Measurements from ENCODE around the gene AXDND1.
"Not testable (repeated sequence)": the region's sequence is repeated elsewhere in the genome, so short reads cannot be mapped to it uniquely, and the experiment has no call there.

AXDND1 gene

GRCh38 chr1:179518544-179518943 lies 152.8 kb downstream of the AXDND1 start:
- H3K9me3 ChIP-seq (ENCODE audit: control insufficient read depth in 2 of 2, low read length in 2 of 2); H3K27ac ChIP-seq (ENCODE audit: low read length); H3K4me1 ChIP-seq (ENCODE audit: control insufficient read depth, insufficient read depth, low read length); H3K27me3 ChIP-seq (ENCODE audit: control insufficient read depth in 1 of 2, insufficient read depth in 2 of 2, low read length in 2 of 2); H3K9ac ChIP-seq (ENCODE audit: low read length in 2 of 2); H3K4me3 ChIP-seq (ENCODE audit: low read length in 2 of 2); H3K36me3 ChIP-seq (ENCODE audit: control insufficient read depth in 2 of 2, insufficient read depth in 2 of 2, low read length in 2 of 2): not testable (repeated sequence)

- H3K4me3 ChIP-seq (ENCODE audit: low read length in 2 of 2): no peak overlapping the region
- no peaks in the 10 kb centered on the region for H3K9me3 ChIP-seq (ENCODE audit: control insufficient read depth in 2 of 2, low read length in 2 of 2)
- no peaks in the 10 kb centered on the region for H3K4me1 ChIP-seq (ENCODE audit: control insufficient read depth, insufficient read depth, low read length)
- H3K27me3 ChIP-seq (ENCODE audit: control insufficient read depth in 1 of 2, insufficient read depth in 2 of 2, low read length in 2 of 2): no peaks in the 10 kb centered on the region
- H3K36me3 ChIP-seq (ENCODE audit: control insufficient read depth in 2 of 2, insufficient read depth in 2 of 2, low read length in 2 of 2): no peaks in the 10 kb centered on the region
- no peak overlapping the region for H3K27ac ChIP-seq (ENCODE audit: low read length)
- no peak overlapping the region for H3K9ac ChIP-seq (ENCODE audit: low read length in 2 of 2)
These were observed 163.9 kb downstream of the AXDND1 start for GRCh38 chr1:179529482-179530195.

GRCh38 chr1:179530352-179530751 lies 164.6 kb downstream of the AXDND1 start:
- Histone ChIP-seq H3K36me3 (ENCODE audit: control insufficient read depth in 2 of 2, insufficient read depth in 2 of 2, low read length in 2 of 2) (no peaks in the 10 kb centered on the region), H3K9me3 (ENCODE audit: control insufficient read depth in 2 of 2, low read length in 2 of 2) (no peaks in the 10 kb centered on the region), H3K27ac (ENCODE audit: low read length) (no peak overlapping the region), H3K9ac (ENCODE audit: low read length in 2 of 2) (no peak overlapping the region), H3K4me1 (ENCODE audit: control insufficient read depth, insufficient read depth, low read length) (no peaks in the 10 kb centered on the region), H3K4me3 (ENCODE audit: low read length in 2 of 2) (no peak overlapping the region), H3K27me3 (ENCODE audit: control insufficient read depth in 1 of 2, insufficient read depth in 2 of 2, low read length in 2 of 2) (no peaks in the 10 kb centered on the region)

GRCh38 chr1:179541774-179542173 lies 176.0 kb downstream of the AXDND1 start:
- H3K36me3 ChIP-seq (ENCODE audit: control insufficient read depth in 2 of 2, insufficient read depth in 2 of 2, low read length in 2 of 2): no peaks in the 10 kb centered on the region
- no peak overlapping the region for H3K27ac ChIP-seq (ENCODE audit: low read length)
- H3K4me1 ChIP-seq (ENCODE audit: control insufficient read depth, insufficient read depth, low read length): no peaks in the 10 kb centered on the region
- no peak overlapping the region for H3K9ac ChIP-seq (ENCODE audit: low read length in 2 of 2)
- H3K9me3 ChIP-seq (ENCODE audit: control insufficient read depth in 2 of 2, low read length in 2 of 2): peaks cover 0 to 3% of the 10 kb centered on the region in 2 donors
- no peaks in the 10 kb centered on the region for H3K27me3 ChIP-seq (ENCODE audit: control insufficient read depth in 1 of 2, insufficient read depth in 2 of 2, low read length in 2 of 2)
- H3K4me3 ChIP-seq (ENCODE audit: low read length in 2 of 2): no peak overlapping the region

GRCh38 chr1:179545321-179545720 lies 179.6 kb downstream of the AXDND1 start:
- Histone ChIP-seq H3K4me3 (ENCODE audit: low read length in 2 of 2) (no peak overlapping the region), H3K9ac (ENCODE audit: low read length in 2 of 2) (no peak overlapping the region), H3K4me1 (ENCODE audit: control insufficient read depth, insufficient read depth, low read length) (no peaks in the 10 kb centered on the region), H3K36me3 (ENCODE audit: control insufficient read depth in 2 of 2, insufficient read depth in 2 of 2, low read length in 2 of 2) (no peaks in the 10 kb centered on the region), H3K9me3 (ENCODE audit: control insufficient read depth in 2 of 2, low read length in 2 of 2) (peaks cover 0 to 3% of the 10 kb centered on the region in 2 donors), H3K27me3 (ENCODE audit: control insufficient read depth in 1 of 2, insufficient read depth in 2 of 2, low read length in 2 of 2) (no peaks in the 10 kb centered on the region), H3K27ac (ENCODE audit: low read length) (no peak overlapping the region)

- Histone ChIP-seq H3K36me3 (ENCODE audit: control insufficient read depth in 2 of 2, insufficient read depth in 2 of 2, low read length in 2 of 2) (no peaks in the 10 kb centered on the region), H3K9me3 (ENCODE audit: control insufficient read depth in 2 of 2, low read length in 2 of 2) (no peaks in the 10 kb centered on the region), H3K9ac (ENCODE audit: low read length in 2 of 2) (no peak overlapping the region), H3K27ac (ENCODE audit: low read length) (no peak overlapping the region), H3K4me3 (ENCODE audit: low read length in 2 of 2) (no peak overlapping the region), H3K27me3 (ENCODE audit: control insufficient read depth in 1 of 2, insufficient read depth in 2 of 2, low read length in 2 of 2) (no peaks in the 10 kb centered on the region), H3K4me1 (ENCODE audit: control insufficient read depth, insufficient read depth, low read length) (no peaks in the 10 kb centered on the region)
These were observed 181.3 kb downstream of the AXDND1 start for GRCh38 chr1:179547021-179547535.

GRCh38 chr1:179548666-179549367 lies 183.0 kb downstream of the AXDND1 start:
- no peaks in the 10 kb centered on the region for H3K9me3 ChIP-seq (ENCODE audit: control insufficient read depth in 2 of 2, low read length in 2 of 2)
- H3K36me3 ChIP-seq (ENCODE audit: control insufficient read depth in 2 of 2, insufficient read depth in 2 of 2, low read length in 2 of 2): no peaks in the 10 kb centered on the region
- no peaks in the 10 kb centered on the region for H3K4me1 ChIP-seq (ENCODE audit: control insufficient read depth, insufficient read depth, low read length)
- H3K27ac ChIP-seq (ENCODE audit: low read length): no peak overlapping the region
- no peaks in the 10 kb centered on the region for H3K27me3 ChIP-seq (ENCODE audit: control insufficient read depth in 1 of 2, insufficient read depth in 2 of 2, low read length in 2 of 2)
- no peak overlapping the region for H3K4me3 ChIP-seq (ENCODE audit: low read length in 2 of 2)
- no peak overlapping the region for H3K9ac ChIP-seq (ENCODE audit: low read length in 2 of 2)

- H3K27me3 ChIP-seq (ENCODE audit: control insufficient read depth in 1 of 2, insufficient read depth in 2 of 2, low read length in 2 of 2): no peaks in the 10 kb centered on the region
These were observed 183.6 kb downstream of the AXDND1 start for GRCh38 chr1:179549368-179549700.

GRCh38 chr1:179550746-179551682 lies 185.2 kb downstream of the AXDND1 start:
- no peaks in the 10 kb centered on the region for H3K36me3 ChIP-seq (ENCODE audit: control insufficient read depth in 2 of 2, insufficient read depth in 2 of 2, low read length in 2 of 2)
- no peaks in the 10 kb centered on the region for H3K9me3 ChIP-seq (ENCODE audit: control insufficient read depth in 2 of 2, low read length in 2 of 2)
- no peaks in the 10 kb centered on the region for H3K27me3 ChIP-seq (ENCODE audit: control insufficient read depth in 1 of 2, insufficient read depth in 2 of 2, low read length in 2 of 2)
- H3K4me1 ChIP-seq (ENCODE audit: control insufficient read depth, insufficient read depth, low read length): no peaks in the 10 kb centered on the region
- H3K9ac ChIP-seq (ENCODE audit: low read length in 2 of 2): no peak overlapping the region
- H3K4me3 ChIP-seq (ENCODE audit: low read length in 2 of 2): no peak overlapping the region
- no peak overlapping the region for H3K27ac ChIP-seq (ENCODE audit: low read length)

More at GRCh38 chr1:179549368-179549700, 183.6 kb downstream of the AXDND1 start:
- no peak overlapping the region for H3K9ac ChIP-seq (ENCODE audit: low read length in 2 of 2)
- H3K27ac ChIP-seq (ENCODE audit: low read length): no peak overlapping the region
- no peaks in the 10 kb centered on the region for H3K36me3 ChIP-seq (ENCODE audit: control insufficient read depth in 2 of 2, insufficient read depth in 2 of 2, low read length in 2 of 2)
- H3K9me3 ChIP-seq (ENCODE audit: control insufficient read depth in 2 of 2, low read length in 2 of 2): no peaks in the 10 kb centered on the region
- no peaks in the 10 kb centered on the region for H3K4me1 ChIP-seq (ENCODE audit: control insufficient read depth, insufficient read depth, low read length)
- no peak overlapping the region for H3K4me3 ChIP-seq (ENCODE audit: low read length in 2 of 2)

GRCh38 chr1:179554427-179554826 lies 188.7 kb downstream of the AXDND1 start:
- H3K27me3 ChIP-seq (ENCODE audit: control insufficient read depth in 1 of 2, insufficient read depth in 2 of 2, low read length in 2 of 2): no peaks in the 10 kb centered on the region
- no peaks in the 10 kb centered on the region for H3K36me3 ChIP-seq (ENCODE audit: control insufficient read depth in 2 of 2, insufficient read depth in 2 of 2, low read length in 2 of 2)
- H3K9ac ChIP-seq (ENCODE audit: low read length in 2 of 2): no peak overlapping the region
- no peaks in the 10 kb centered on the region for H3K4me1 ChIP-seq (ENCODE audit: control insufficient read depth, insufficient read depth, low read length)
- no peak overlapping the region for H3K27ac ChIP-seq (ENCODE audit: low read length)
- H3K4me3 ChIP-seq (ENCODE audit: low read length in 2 of 2): no peak overlapping the region
- no peaks in the 10 kb centered on the region for H3K9me3 ChIP-seq (ENCODE audit: control insufficient read depth in 2 of 2, low read length in 2 of 2)
